GM03348 (cell line): ENCODE results near the gene C16orf96.

Experiments
- DNase-seq: peaks from one replicate; pipeline ENCODE4 v3.0.0; 2012; ENCODE audit warnings: low spot score

C16orf96 gene

GRCh38 chr16:4556112-4556511 lies at the start of gene C16orf96:
C16orf96 (plus strand) TSS chr16:4556340; CDS start chr16:4556490, 150 bp downstream.
- DNase-seq = peak; percentile 38

- peak; percentile 88 for DNase-seq
These were observed 49.7 kb upstream of the C16orf96 start for GRCh38 chr16:4506450-4506849.

GRCh38 chr16:4507588-4508345 lies 48.4 kb upstream of the C16orf96 start:
- no peak for DNase-seq

- DNase-seq = no peak
These were observed 47.3 kb upstream of the C16orf96 start for GRCh38 chr16:4508806-4509205.

- DNase-seq = no peak
These were observed 46.7 kb upstream of the C16orf96 start for GRCh38 chr16:4509420-4509819.

GRCh38 chr16:4510131-4510530 lies 46.0 kb upstream of the C16orf96 start:
- DNase-seq = no peak

GRCh38 chr16:4510747-4511426 lies 45.3 kb upstream of the C16orf96 start:
- DNase-seq = no peak

- DNase-seq = peak; percentile 45
These were observed 44.6 kb upstream of the C16orf96 start for GRCh38 chr16:4511441-4512082.

GRCh38 chr16:4512473-4512872 lies 43.7 kb upstream of the C16orf96 start:
- DNase-seq = no peak

- no peak for DNase-seq
These were observed 42.9 kb upstream of the C16orf96 start for GRCh38 chr16:4513086-4513860.

GRCh38 chr16:4513881-4514280 lies 42.3 kb upstream of the C16orf96 start:
- DNase-seq = no peak

- no peak for DNase-seq
These were observed 41.5 kb upstream of the C16orf96 start for GRCh38 chr16:4514606-4515005.

- DNase-seq = no peak
These were observed 40.4 kb upstream of the C16orf96 start for GRCh38 chr16:4515611-4516233.

GRCh38 chr16:4517812-4518680 lies 38.1 kb upstream of the C16orf96 start:
- peak; percentile 36 for DNase-seq

- DNase-seq = no peak
These were observed 36.7 kb upstream of the C16orf96 start for GRCh38 chr16:4519274-4520058.

GRCh38 chr16:4520913-4521312 lies 35.2 kb upstream of the C16orf96 start:
- no peak for DNase-seq

- DNase-seq = no peak
These were observed 34.0 kb upstream of the C16orf96 start for GRCh38 chr16:4522051-4522581.

GRCh38 chr16:4523686-4524085 lies 32.5 kb upstream of the C16orf96 start:
- DNase-seq = no peak

GRCh38 chr16:4524571-4524970 lies 31.6 kb upstream of the C16orf96 start:
- DNase-seq = no peak

- no peak for DNase-seq
These were observed 31.1 kb upstream of the C16orf96 start for GRCh38 chr16:4525069-4525468.
